ENCODE results near the gene STX7.
"Not testable (repeated sequence)": the region's sequence is repeated elsewhere in the genome, so short reads cannot be mapped to it uniquely, and the experiment has no call there.

The STX7 gene

GRCh38 chr6:132512638-132513632 is at the start of gene STX7:
STX7 (minus strand) TSS chr6:132513116; CDS start chr6:132503530, 9,586 bp downstream.
- DNase-seq, result peak; percentile 97

- DNase-seq, result not testable (repeated sequence)
Measured at GRCh38 chr6:132560087-132560486, 47.2 kb upstream of the STX7 start.

GRCh38 chr6:132552372-132552771 is 39.5 kb upstream of the STX7 start, which contains the start of gene TAAR8:
TAAR8 (plus strand) TSS chr6:132552672; CDS start chr6:132552693, 21 bp downstream.
- DNase-seq, result no peak

GRCh38 chr6:132551214-132551613 is 38.3 kb upstream of the STX7 start:
- DNase-seq, result no peak

- no peak for DNase-seq
Measured at GRCh38 chr6:132548746-132549463, 36.0 kb upstream of the STX7 start.

- DNase-seq, result no peak
Measured at GRCh38 chr6:132544826-132545225, 31.9 kb upstream of the STX7 start.

- DNase-seq, result no peak
Measured at GRCh38 chr6:132537977-132538376, 25.1 kb upstream of the STX7 start, which contains the start of gene TAAR9. TAAR9 (plus strand) TSS chr6:132538277; CDS start chr6:132538290, 13 bp downstream.

GRCh38 chr6:132537145-132537544 is 24.2 kb upstream of the STX7 start:
- DNase-seq, result no peak

- DNase-seq, result not testable (repeated sequence)
Measured at GRCh38 chr6:132534546-132534945, 21.6 kb upstream of the STX7 start.

- peak; percentile 82 for DNase-seq
Measured at GRCh38 chr6:132530293-132530974, 17.5 kb upstream of the STX7 start.

GRCh38 chr6:132527791-132528190 is 14.9 kb upstream of the STX7 start:
- no peak for DNase-seq

- DNase-seq, result no peak
Measured at GRCh38 chr6:132526461-132526860, 13.5 kb upstream of the STX7 start.

- DNase-seq, result no peak
Measured at GRCh38 chr6:132525866-132526265, 12.9 kb upstream of the STX7 start.

- DNase-seq, result no peak
Measured at GRCh38 chr6:132524646-132525045, 11.7 kb upstream of the STX7 start.

- no peak for DNase-seq
Measured at GRCh38 chr6:132520953-132521352, 8.0 kb upstream of the STX7 start.

GRCh38 chr6:132515386-132515785 is 2.5 kb upstream of the STX7 start:
- DNase-seq, result no peak

- DNase-seq, result no peak
Measured at GRCh38 chr6:132513831-132514545, 1.1 kb upstream of the STX7 start.

GRCh38 chr6:132512342-132512637 is 626 bp downstream of the STX7 start:
- DNase-seq, result no peak

- peak; percentile 39 for DNase-seq
Measured at GRCh38 chr6:132511831-132512220, 1.1 kb downstream of the STX7 start.

GRCh38 chr6:132511210-132511830 is 1.6 kb downstream of the STX7 start:
- peak; percentile 33 for DNase-seq

GRCh38 chr6:132506869-132507808 is 5.8 kb downstream of the STX7 start:
- DNase-seq, result no peak

Data from hematopoietic multipotent progenitor cell treated with erythropoietin and hydrocortisone succinate and interleukin-3 and kit ligand, for 8 days (in vitro differentiated cells).